GM12878 (cell line): ENCODE results near the gene TMPRSS13. TPM values are rescaled to one million over a fixed set of nuclear protein-coding genes. Genes with fewer than 3 reads are reported as not detected.

Experiments used
- ATAC-seq: fragments of 200-7000 bp; cut with Tn5 transposase; 3 replicates; pipeline ENCODE4 v1.9.1; 2020; ENCODE audit warnings: mild to moderate bottlenecking, moderate library complexity
- BruUV-seq: library from RNA; stranded (reverse); fragments of 400-500 nt; replicated peaks from 2 replicates; lab custom pipeline; 2021; lab: Mats Ljungman, UMichigan
- CTCF ChIA-PET: fragments of 300-600 bp; sonication (Branson Sonifier 250); formaldehyde crosslinking; extraction: SDS; loops from one replicate; lab custom pipeline; 2021; ENCODE audit warnings: inconsistent platforms; lab: Yijun Ruan, JAX
- POLR2A ChIA-PET: fragments of 350-600 bp; formaldehyde crosslinking; extraction: SDS; loops from one replicate; lab custom pipeline; 2021; ENCODE audit warnings: inconsistent platforms; lab: Charles Lee
- RAD21 ChIA-PET: fragments of 300-600 bp; sonication (Branson Sonifier 250); formaldehyde crosslinking; loops from one replicate; lab custom pipeline; 2023; ENCODE audit warnings: antibody characterized with exemption; ENCODE audit not compliant: unreplicated experiment; lab: Charles Lee
- SMC1A ChIA-PET: fragments of 300-600 bp; sonication (Branson Sonifier 250); formaldehyde crosslinking; loops from one replicate; lab custom pipeline; 2023; ENCODE audit not compliant: unreplicated experiment, uncharacterized antibody; lab: Charles Lee
- DNase-seq: peaks from one replicate; pipeline ENCODE4 v3.0.0-alpha.2; 2011; ENCODE audit warnings: low read depth, low spot score
- FAIRE-seq: peaks from 3 replicates; lab custom pipeline; 2011; peaks lifted over from hg19 to GRCh38; lab: Jason Lieb, UNC
- H2AFZ ChIP-seq: 2 replicates; pipeline ENCODE4 v1.6.0; 2011; ENCODE audit warnings: low read depth, low read length, control low read depth; ENCODE audit not compliant: control insufficient read depth
- H3K27ac ChIP-seq: 2 replicates; pipeline ENCODE4 v1.5.1; 2011; ENCODE audit warnings: control low read depth; ENCODE audit not compliant: control insufficient read depth, insufficient read depth
- H3K27me3 ChIP-seq, 2 experiments: replicated peaks in 1 of 2; 2 replicates each; pipeline versions ENCODE4 v1.6.0 to v1.6.1; 2011; ENCODE audit warnings: low read length in 1 of 2; ENCODE audit not compliant: control insufficient read depth in 2 of 2, insufficient read depth in 2 of 2
- H3K36me3 ChIP-seq, 2 experiments: 2 replicates each; pipeline ENCODE4 v1.5.1; 2011; ENCODE audit warnings: low read length in 1 of 2; ENCODE audit not compliant: control insufficient read depth in 2 of 2, insufficient read depth in 2 of 2
- H3K4me1 ChIP-seq: 2 replicates; pipeline ENCODE4 v1.6.1; 2011; ENCODE audit warnings: mild to moderate bottlenecking, low read length, moderate library complexity, mixed read lengths; ENCODE audit not compliant: control insufficient read depth, insufficient read depth
- H3K4me2 ChIP-seq: 2 replicates; pipeline ENCODE4 v1.6.0; 2011; ENCODE audit warnings: control low read depth; ENCODE audit not compliant: control insufficient read depth, insufficient read depth
- H3K4me3 ChIP-seq: fragments of 200-600 bp; sonication (generic); 2 replicates; pipeline ENCODE4 v1.5.1; 2016
- H3K79me2 ChIP-seq: 2 replicates; pipeline ENCODE4 v1.6.0; 2011; ENCODE audit warnings: low read length; ENCODE audit not compliant: control insufficient read depth, insufficient read depth
- H3K9ac ChIP-seq: 2 replicates; pipeline ENCODE4 v1.8.0; 2011; ENCODE audit warnings: low read length, control low read depth, mixed read lengths; ENCODE audit not compliant: control insufficient read depth, insufficient read depth
- H3K9me3 ChIP-seq: replicated peaks from 3 replicates; pipeline ENCODE4 v1.5.1; 2011; ENCODE audit warnings: mild to moderate bottlenecking, low read length; ENCODE audit not compliant: control insufficient read depth, insufficient read depth
- H4K20me1 ChIP-seq: 2 replicates; pipeline ENCODE4 v1.6.0; 2011; ENCODE audit not compliant: control insufficient read depth, insufficient read depth
- EED ChIP-seq: sonication (generic); IDR thresholded peaks from 2 replicates; pipeline ENCODE4 v1.6.1; 2016; ENCODE audit warnings: antibody characterized with exemption, low read depth
- GABPA ChIP-seq: IDR thresholded peaks from 2 replicates; pipeline ENCODE4 v1.6.1; 2014; ENCODE audit warnings: antibody characterized with exemption, low read depth, mild to moderate bottlenecking, inconsistent platforms
- HDAC2 ChIP-seq: fragments of 200-600 bp; sonication (generic); IDR thresholded peaks from 2 replicates; pipeline ENCODE4 v1.6.1; 2017
- KAT2A ChIP-seq: conservative IDR thresholded peaks from 2 replicates; pipeline ENCODE4 v1.6.1; 2011; ENCODE audit warnings: low read depth, low read length; ENCODE audit not compliant: control insufficient read depth
- KLF5 ChIP-seq: fragments of 450-650 bp; IDR thresholded peaks from 2 replicates; pipeline ENCODE4 v1.6.1; 2014; ENCODE audit warnings: mild to moderate bottlenecking; ENCODE audit not compliant: partially characterized antibody
- MEF2A ChIP-seq: IDR thresholded peaks from 2 replicates; pipeline ENCODE4 v1.6.1; 2011; ENCODE audit warnings: low read depth, mild to moderate bottlenecking, low read length, moderate library complexity; ENCODE audit not compliant: insufficient read depth
- NFIC ChIP-seq: IDR thresholded peaks from 2 replicates; pipeline ENCODE4 v1.6.1; 2012; ENCODE audit warnings: low read depth, mild to moderate bottlenecking, inconsistent platforms, low read length, moderate library complexity
- POLR2AphosphoS5 ChIP-seq: IDR thresholded peaks from 2 replicates; pipeline ENCODE4 v1.6.1; 2011; ENCODE audit warnings: mild to moderate bottlenecking, low read length, inconsistent platforms
- RELA ChIP-seq: fragments of 450-650 bp; IDR thresholded peaks from 2 replicates; pipeline ENCODE4 v1.8.0; 2014; ENCODE audit warnings: borderline replicate concordance; ENCODE audit not compliant: partially characterized antibody
- RFX5 ChIP-seq: IDR thresholded peaks from 2 replicates; pipeline ENCODE4 v1.6.1; 2011; ENCODE audit warnings: low read depth, low read length, improper control_type of control experiment
- SPI1 ChIP-seq: IDR thresholded peaks from 2 replicates; pipeline ENCODE4 v1.6.1; 2011; ENCODE audit warnings: low read depth, mild to moderate bottlenecking, low read length, moderate library complexity, borderline replicate concordance; ENCODE audit not compliant: insufficient read depth
- SREBF2 ChIP-seq: IDR thresholded peaks from 2 replicates; pipeline ENCODE4 v1.6.1; 2012; ENCODE audit warnings: mild to moderate bottlenecking, low read length
- ZNF24 ChIP-seq: fragments of 450-650 bp; IDR thresholded peaks from 2 replicates; pipeline ENCODE4 v1.6.1; 2017; ENCODE audit warnings: antibody characterized with exemption, mild to moderate bottlenecking
- whole genome bisulfite sequencing: methylation state at CpG from one replicate; pipeline ENCODE4 v1.1.6; 2016; ENCODE audit warnings: low lambda C conversion rate; ENCODE audit not compliant: insufficient replicate concordance, insufficient coverage; ENCODE audit errors: missing lambda C conversion rate; 5-methylcytosine and 5-hydroxymethylcytosine counted together
- in situ Hi-C: fragments of 300-500 bp; cut with MboI; formaldehyde crosslinking; loops from 9 replicates; pipeline ENCODE4 v1.14.3; 2018; ENCODE audit warnings: mixed read lengths
- intact Hi-C: fragments of 100-400 bp; cut with micrococcal nuclease; formaldehyde crosslinking; loops from one replicate; pipeline ENCODE4 v1.14.2; 2022; ENCODE audit not compliant: unreplicated experiment
- polyA plus RNA-seq, 11 experiments: library from polyadenylated mRNA; depleted of rRNA in 4 of 11; unstranded in 6 of 11; stranded (reverse) in 5 of 11; fragments of >200 nt; fragmentation: Nextera tagmentation in 4 of 11; fragmentation: Illumina TruSeq in 1 of 11; extraction: Ambion mirVana in 4 of 11; extraction: Trizol in 1 of 11; gene quantifications; 1 replicate in 1 of 11; 2 replicates in 10 of 11; pipeline versions ENCODE4 v1.2.1 to v1.2.3, GENCODE V29; 2011 to 2016; ENCODE audit warnings: inconsistent platforms in 2 of 11, missing spikeins in 2 of 11, low read depth in 1 of 11
- total RNA-seq, 4 experiments: library from RNA; depleted of rRNA in 3 of 4; stranded (reverse); fragments of >200 nt in 3 of 4; fragmentation: Illumina TruSeq in 1 of 4; extraction: Trizol in 1 of 4; gene quantifications; 2 replicates each; pipeline versions ENCODE4 v1.2.1 to v1.2.3, GENCODE V29; 2013 to 2021
- TF ChIP-seq, protein P1 (sequence below): fragments of 450-650 bp; IDR thresholded peaks from 2 replicates; pipeline ENCODE4 v1.6.1; 2016; ENCODE audit warnings: mild to moderate bottlenecking
- TF ChIP-seq, protein P2 (sequence below): fragments of 450-650 bp; formaldehyde crosslinking; IDR thresholded peaks from 2 replicates; pipeline ENCODE4 v1.4.0; 2020; ENCODE audit warnings: mild to moderate bottlenecking, moderate library complexity
- TF ChIP-seq, protein P3 (sequence below): fragments of 450-650 bp; IDR thresholded peaks from 2 replicates; pipeline ENCODE4 v1.6.1; 2017; ENCODE audit warnings: mild to moderate bottlenecking, low read depth, inconsistent platforms; ENCODE audit not compliant: poor library complexity, severe bottlenecking

TMPRSS13 gene
- total and polyA plus RNA-seq, 10 of the 15 experiments (the other 5 are each of a cell fraction or from before 2014, with no cell fraction given): 0.05 to 0.50 (median 0.26) TPM; not detected in 2

DNA sequence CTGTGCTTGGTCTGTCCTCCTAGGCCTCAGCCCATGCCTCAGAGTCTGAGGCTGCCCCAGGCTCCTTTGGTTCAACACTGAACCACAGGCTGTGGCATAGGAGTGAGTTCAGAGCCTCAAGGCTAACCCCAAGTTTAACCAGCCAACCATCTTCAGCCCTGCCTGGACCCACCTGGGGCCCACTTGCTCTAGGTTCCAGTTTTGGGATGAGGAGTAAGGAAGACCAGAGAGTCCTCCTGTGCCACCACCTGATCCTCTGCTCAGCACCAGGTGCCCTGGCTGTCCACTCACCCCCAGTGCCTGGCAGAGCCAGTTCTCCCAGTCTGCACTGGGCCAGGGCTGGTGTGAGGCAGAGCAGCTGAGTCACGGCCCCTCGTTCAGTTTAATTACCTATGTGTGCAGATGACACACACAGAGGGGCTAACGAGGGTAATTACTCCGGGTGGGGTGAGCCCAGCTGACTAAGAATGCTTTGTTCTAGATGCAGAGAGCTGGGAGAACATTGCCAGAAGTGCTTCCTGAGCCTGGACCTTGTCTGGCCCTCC, 12.0 kb upstream of the TMPRSS13 start:
- H3K9ac ChIP-seq: no peak overlapping the region
- POLR2A ChIA-PET: interaction anchor here (1.3 kb wide), 1 partner anchor 37 kb away, joined by 3 read pairs; no protein-coding TSS in a partner anchor
- CTCF ChIA-PET: interaction anchor here (1.4 to 13.1 kb wide), 4 partner anchors 10 to 120 kb away, joined by 4 to 503 read pairs (median 128); partner anchors contain the start of gene FXYD2
- no peaks in the 10 kb centered on the region for H3K9me3 ChIP-seq
- 34% methylated on average over 4 of the region's 4 CpGs for WGBS
- no peaks in the 10 kb centered on the region for H3K79me2 ChIP-seq
- intact Hi-C loops: no loop called here
- peaks cover 24% of the 10 kb centered on the region for H3K4me1 ChIP-seq
- H3K36me3 ChIP-seq: no peaks in the 10 kb centered on the region
- H3K4me2 ChIP-seq: no peak overlapping the region
- H2AFZ ChIP-seq: no peak overlapping the region
- no peak for FAIRE-seq
- H4K20me1 ChIP-seq: no peaks in the 10 kb centered on the region
- in situ Hi-C loops: no loop called here
- RAD21 ChIA-PET: interaction anchor here (1.0 to 10.6 kb wide), 3 partner anchors 9 to 116 kb away, joined by 3 to 393 read pairs (median 7); partner anchors contain the start of gene FXYD2
- no peaks in the 10 kb centered on the region for H3K27me3 ChIP-seq
- DNase-seq: no peak
- no peak overlapping the region for H3K4me3 ChIP-seq
- BruUV-seq: no TSS peak
- SMC1A ChIA-PET: interaction anchor here (0.9 to 9.1 kb wide), 5 partner anchors 7 to 124 kb away, joined by 3 to 160 read pairs (median 5); partner anchors contain the start of gene TMPRSS13
- no peak for ATAC-seq
- no peak overlapping the region for H3K27ac ChIP-seq
- TF ChIP-seq KLF5 (no peak), SPI1 (no peak), ZNF24 (no peak), SREBF2 (no peak), RELA (no peak), HDAC2 (no peak), NFIC (no peak), KAT2A (no peak), GABPA (no peak), MEF2A (no peak), RFX5 (no peak), POLR2AphosphoS5 (no peak), EED (no peak)
- TF ChIP-seq, protein P1, sequence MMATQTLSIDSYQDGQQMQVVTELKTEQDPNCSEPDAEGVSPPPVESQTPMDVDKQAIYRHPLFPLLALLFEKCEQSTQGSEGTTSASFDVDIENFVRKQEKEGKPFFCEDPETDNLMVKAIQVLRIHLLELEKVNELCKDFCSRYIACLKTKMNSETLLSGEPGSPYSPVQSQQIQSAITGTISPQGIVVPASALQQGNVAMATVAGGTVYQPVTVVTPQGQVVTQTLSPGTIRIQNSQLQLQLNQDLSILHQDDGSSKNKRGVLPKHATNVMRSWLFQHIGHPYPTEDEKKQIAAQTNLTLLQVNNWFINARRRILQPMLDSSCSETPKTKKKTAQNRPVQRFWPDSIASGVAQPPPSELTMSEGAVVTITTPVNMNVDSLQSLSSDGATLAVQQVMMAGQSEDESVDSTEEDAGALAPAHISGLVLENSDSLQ: no peak
- TF ChIP-seq, protein P2, sequence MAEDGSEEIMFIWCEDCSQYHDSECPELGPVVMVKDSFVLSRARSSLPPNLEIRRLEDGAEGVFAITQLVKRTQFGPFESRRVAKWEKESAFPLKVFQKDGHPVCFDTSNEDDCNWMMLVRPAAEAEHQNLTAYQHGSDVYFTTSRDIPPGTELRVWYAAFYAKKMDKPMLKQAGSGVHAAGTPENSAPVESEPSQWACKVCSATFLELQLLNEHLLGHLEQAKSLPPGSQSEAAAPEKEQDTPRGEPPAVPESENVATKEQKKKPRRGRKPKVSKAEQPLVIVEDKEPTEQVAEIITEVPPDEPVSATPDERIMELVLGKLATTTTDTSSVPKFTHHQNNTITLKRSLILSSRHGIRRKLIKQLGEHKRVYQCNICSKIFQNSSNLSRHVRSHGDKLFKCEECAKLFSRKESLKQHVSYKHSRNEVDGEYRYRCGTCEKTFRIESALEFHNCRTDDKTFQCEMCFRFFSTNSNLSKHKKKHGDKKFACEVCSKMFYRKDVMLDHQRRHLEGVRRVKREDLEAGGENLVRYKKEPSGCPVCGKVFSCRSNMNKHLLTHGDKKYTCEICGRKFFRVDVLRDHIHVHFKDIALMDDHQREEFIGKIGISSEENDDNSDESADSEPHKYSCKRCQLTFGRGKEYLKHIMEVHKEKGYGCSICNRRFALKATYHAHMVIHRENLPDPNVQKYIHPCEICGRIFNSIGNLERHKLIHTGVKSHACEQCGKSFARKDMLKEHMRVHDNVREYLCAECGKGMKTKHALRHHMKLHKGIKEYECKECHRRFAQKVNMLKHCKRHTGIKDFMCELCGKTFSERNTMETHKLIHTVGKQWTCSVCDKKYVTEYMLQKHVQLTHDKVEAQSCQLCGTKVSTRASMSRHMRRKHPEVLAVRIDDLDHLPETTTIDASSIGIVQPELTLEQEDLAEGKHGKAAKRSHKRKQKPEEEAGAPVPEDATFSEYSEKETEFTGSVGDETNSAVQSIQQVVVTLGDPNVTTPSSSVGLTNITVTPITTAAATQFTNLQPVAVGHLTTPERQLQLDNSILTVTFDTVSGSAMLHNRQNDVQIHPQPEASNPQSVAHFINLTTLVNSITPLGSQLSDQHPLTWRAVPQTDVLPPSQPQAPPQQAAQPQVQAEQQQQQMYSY (CRISPR knock-in tag): no peak
- TF ChIP-seq, protein P3, sequence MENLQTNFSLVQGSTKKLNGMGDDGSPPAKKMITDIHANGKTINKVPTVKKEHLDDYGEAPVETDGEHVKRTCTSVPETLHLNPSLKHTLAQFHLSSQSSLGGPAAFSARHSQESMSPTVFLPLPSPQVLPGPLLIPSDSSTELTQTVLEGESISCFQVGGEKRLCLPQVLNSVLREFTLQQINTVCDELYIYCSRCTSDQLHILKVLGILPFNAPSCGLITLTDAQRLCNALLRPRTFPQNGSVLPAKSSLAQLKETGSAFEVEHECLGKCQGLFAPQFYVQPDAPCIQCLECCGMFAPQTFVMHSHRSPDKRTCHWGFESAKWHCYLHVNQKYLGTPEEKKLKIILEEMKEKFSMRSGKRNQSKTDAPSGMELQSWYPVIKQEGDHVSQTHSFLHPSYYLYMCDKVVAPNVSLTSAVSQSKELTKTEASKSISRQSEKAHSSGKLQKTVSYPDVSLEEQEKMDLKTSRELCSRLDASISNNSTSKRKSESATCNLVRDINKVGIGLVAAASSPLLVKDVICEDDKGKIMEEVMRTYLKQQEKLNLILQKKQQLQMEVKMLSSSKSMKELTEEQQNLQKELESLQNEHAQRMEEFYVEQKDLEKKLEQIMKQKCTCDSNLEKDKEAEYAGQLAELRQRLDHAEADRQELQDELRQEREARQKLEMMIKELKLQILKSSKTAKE: no peak
